Gastrocnemius medialis (tissue), 4 donors: ENCODE results near the gene FAM83G. TPM values are rescaled to one million over a fixed set of nuclear protein-coding genes. Genes with fewer than 3 reads are reported as not detected.

Experiments used
- ATAC-seq, 2 donors: fragments of 150-250 bp; one replicate each; pipeline ENCODE4 v1.9.1; 2016
- DNase-seq, 2 donors: peaks; one replicate each; pipeline ENCODE4 v3.0.0-alpha.2; 2019
- H3K27ac ChIP-seq, 4 donors: fragments of 200-600 bp; sonication (generic); 1 replicate in 1 of 4; 2 replicates in 3 of 4; pipeline ENCODE4 v1.5.1; 2016 to 2018; ENCODE audit warnings: mild to moderate bottlenecking in 2 of 4, moderate library complexity in 1 of 4
- H3K27me3 ChIP-seq, 3 donors: fragments of 200-600 bp; sonication (generic) in 2 of 3; 1 replicate in 1 of 3; 2 replicates in 2 of 3; pipeline versions ENCODE4 v1.5.1 to v1.6.0; 2016 to 2019; ENCODE audit warnings: mild to moderate bottlenecking in 1 of 3, moderate library complexity in 1 of 3
- H3K36me3 ChIP-seq, 2 donors: fragments of 200-600 bp; sonication (generic) in 1 of 2; one replicate each; pipeline ENCODE4 v1.5.1; 2017 to 2018
- H3K4me1 ChIP-seq, 2 donors: fragments of 200-600 bp; sonication (generic) in 1 of 2; one replicate each; pipeline ENCODE4 v1.5.1; 2016 to 2017; ENCODE audit warnings: mild to moderate bottlenecking in 2 of 2
- H3K4me3 ChIP-seq, 4 donors: fragments of 200-600 bp; sonication (generic) in 3 of 4; 1 replicate in 1 of 4; 2 replicates in 3 of 4; pipeline ENCODE4 v1.5.1; 2016 to 2019; ENCODE audit warnings: mild to moderate bottlenecking in 2 of 4
- H3K9me3 ChIP-seq, 3 donors: fragments of 200-600 bp; sonication (generic) in 2 of 3; 1 replicate in 1 of 3; 2 replicates in 2 of 3; pipeline ENCODE4 v1.5.1; 2016 to 2019
- POLR2A ChIP-seq, 2 donors: fragments of 450-650 bp; IDR thresholded peaks; one replicate each; pipeline ENCODE4 v1.6.1; 2017; ENCODE audit warnings: antibody characterized with exemption in 2 of 2, mild to moderate bottlenecking in 2 of 2, moderate library complexity in 2 of 2
- in situ Hi-C, 4 donors: fragments of 200-750 bp; cut with MboI; loops; one replicate each; pipeline versions ENCODE4 v1.15.0 to v1.8.0; 2017; ENCODE audit warnings: low sequenced_read_pairs in 4 of 4
- intact Hi-C: fragments of 100-400 bp; cut with DNase I; formaldehyde crosslinking; loops from one replicate; pipeline ENCODE4 v1.15.1; 2023; ENCODE audit warnings: low total_unique reads
- total RNA-seq, 4 donors: library from RNA; depleted of rRNA; stranded (reverse); fragments of >200 nt; gene quantifications; one replicate each; pipeline versions ENCODE4 v1.1.0 to v1.2.3, GENCODE V29; 2016
- TF ChIP-seq, protein P1 (sequence below), 5 experiments: fragments of 450-650 bp in 3 of 5; fragments of 200-600 bp in 2 of 5; sonication (generic) in 2 of 5; IDR thresholded peaks in 4 of 5; conservative IDR thresholded peaks in 1 of 5; 1 replicate in 4 of 5; 2 replicates in 1 of 5; pipeline ENCODE4 v1.5.1; 2016 to 2019; ENCODE audit warnings: antibody characterized with exemption in 5 of 5, mild to moderate bottlenecking in 3 of 5, moderate library complexity in 3 of 5

Gene FAM83G
- total RNA-seq, 4 donors from 2014 or later: 8.2 to 25.6 (median 16.9) TPM

GRCh38 chr17:19024101-19025078 lies 19.8 kb upstream of the FAM83G start:
- TF ChIP-seq, protein P1, sequence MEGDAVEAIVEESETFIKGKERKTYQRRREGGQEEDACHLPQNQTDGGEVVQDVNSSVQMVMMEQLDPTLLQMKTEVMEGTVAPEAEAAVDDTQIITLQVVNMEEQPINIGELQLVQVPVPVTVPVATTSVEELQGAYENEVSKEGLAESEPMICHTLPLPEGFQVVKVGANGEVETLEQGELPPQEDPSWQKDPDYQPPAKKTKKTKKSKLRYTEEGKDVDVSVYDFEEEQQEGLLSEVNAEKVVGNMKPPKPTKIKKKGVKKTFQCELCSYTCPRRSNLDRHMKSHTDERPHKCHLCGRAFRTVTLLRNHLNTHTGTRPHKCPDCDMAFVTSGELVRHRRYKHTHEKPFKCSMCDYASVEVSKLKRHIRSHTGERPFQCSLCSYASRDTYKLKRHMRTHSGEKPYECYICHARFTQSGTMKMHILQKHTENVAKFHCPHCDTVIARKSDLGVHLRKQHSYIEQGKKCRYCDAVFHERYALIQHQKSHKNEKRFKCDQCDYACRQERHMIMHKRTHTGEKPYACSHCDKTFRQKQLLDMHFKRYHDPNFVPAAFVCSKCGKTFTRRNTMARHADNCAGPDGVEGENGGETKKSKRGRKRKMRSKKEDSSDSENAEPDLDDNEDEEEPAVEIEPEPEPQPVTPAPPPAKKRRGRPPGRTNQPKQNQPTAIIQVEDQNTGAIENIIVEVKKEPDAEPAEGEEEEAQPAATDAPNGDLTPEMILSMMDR (IDR thresholded peaks at IDR 0.05 in 4 of 5, conservative IDR thresholded peaks at IDR 0.05 in 1 of 5): no peak
- no peak for TF ChIP-seq POLR2A (IDR thresholded peaks at IDR 0.05)
- intact Hi-C loops: loop anchor here (5.0 kb wide), 1 partner anchor 57 kb away; no protein-coding TSS in a partner anchor

DNA sequence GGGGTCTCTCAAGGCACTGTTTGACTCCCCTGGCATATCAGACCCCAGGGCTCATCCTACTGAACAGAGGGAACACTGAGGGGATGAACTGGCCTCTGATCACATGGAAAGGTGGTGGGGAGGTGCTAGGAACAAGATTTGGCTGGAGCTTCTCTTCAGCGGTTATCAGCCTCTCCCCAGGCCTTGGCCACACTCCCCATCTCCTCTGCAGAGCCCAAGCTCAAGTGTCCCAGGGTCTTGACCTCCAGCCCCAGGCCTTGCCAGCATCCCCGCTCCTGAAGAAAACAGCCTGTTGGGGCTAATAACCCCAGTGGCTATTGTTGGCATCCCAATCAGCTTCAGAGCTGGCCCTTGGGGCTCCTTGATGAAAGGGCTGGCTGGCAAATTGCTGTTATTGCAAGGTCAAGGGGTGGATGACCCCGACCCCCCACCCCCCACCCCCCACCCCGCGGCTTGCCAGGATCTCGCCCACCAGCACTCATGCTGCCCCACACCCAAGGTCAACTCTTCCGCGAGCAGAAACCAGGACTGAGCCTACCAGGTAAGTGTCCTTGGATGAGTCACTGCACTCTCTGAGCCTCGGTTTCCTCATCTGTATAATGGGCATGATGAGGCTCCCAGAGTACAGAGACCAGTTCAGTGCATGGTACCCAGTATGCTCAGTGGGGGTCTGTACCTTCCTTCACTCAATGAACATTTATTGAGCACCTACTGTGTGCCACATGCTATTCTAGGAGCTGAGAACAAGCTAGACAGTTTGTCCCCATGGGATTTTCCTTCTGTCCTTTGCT lies 18.8 kb upstream of the FAM83G start:
- H3K4me1 ChIP-seq: no peaks in the 10 kb centered on the region
- DNase-seq: no peak
- intact Hi-C loops: loop anchor here (5.0 kb wide), 1 partner anchor 56 kb away; no protein-coding TSS in a partner anchor
- no peak overlapping the region for H3K4me3 ChIP-seq
- ATAC-seq: no peak
- no peaks in the 10 kb centered on the region for H3K27me3 ChIP-seq
- H3K36me3 ChIP-seq: no peaks in the 10 kb centered on the region
- H3K27ac ChIP-seq: no peak overlapping the region
- TF ChIP-seq, protein P1 (IDR thresholded peaks at IDR 0.05 in 4 of 5, conservative IDR thresholded peaks at IDR 0.05 in 1 of 5): no peak
- TF ChIP-seq POLR2A (IDR thresholded peaks at IDR 0.05): no peak
- in situ Hi-C loops: loop anchor here in 1 of 4 donors (25.0 kb wide), 1 partner anchor 211 kb away; no protein-coding TSS in a partner anchor
- no peaks in the 10 kb centered on the region for H3K9me3 ChIP-seq

More at GRCh38 chr17:19024101-19025078, 19.8 kb upstream of the FAM83G start:
- H3K36me3 ChIP-seq: no peaks in the 10 kb centered on the region
- H3K4me1 ChIP-seq: no peaks in the 10 kb centered on the region
- ATAC-seq: no peak
- no peak overlapping the region for H3K27ac ChIP-seq
- in situ Hi-C loops: loop anchor here in 1 of 4 donors (25.0 kb wide), 1 partner anchor 212 kb away; no protein-coding TSS in a partner anchor
- H3K27me3 ChIP-seq: no peaks in the 10 kb centered on the region
- DNase-seq: no peak
- H3K9me3 ChIP-seq: no peaks in the 10 kb centered on the region
- H3K4me3 ChIP-seq: no peak overlapping the region

GRCh38 chr17:19022747-19023146 lies 18.2 kb upstream of the FAM83G start:
- no peaks in the 10 kb centered on the region for H3K36me3 ChIP-seq
- TF ChIP-seq POLR2A (IDR thresholded peaks at IDR 0.05): no peak
- TF ChIP-seq, protein P1 (IDR thresholded peaks at IDR 0.05 in 4 of 5, conservative IDR thresholded peaks at IDR 0.05 in 1 of 5): no peak
- DNase-seq (no peak), ATAC-seq (no peak)
- no peaks in the 10 kb centered on the region for H3K4me1 ChIP-seq
- in situ Hi-C loops (loop anchor here in 1 of 4 donors (25.0 kb wide), 1 partner anchor 210 kb away; no protein-coding TSS in a partner anchor), intact Hi-C loops (loop anchor here (5.0 kb wide), 1 partner anchor 55 kb away; no protein-coding TSS in a partner anchor)
- no peak overlapping the region for H3K27ac ChIP-seq
- H3K27me3 ChIP-seq: no peaks in the 10 kb centered on the region
- no peaks in the 10 kb centered on the region for H3K9me3 ChIP-seq
- H3K4me3 ChIP-seq: no peak overlapping the region

DNA sequence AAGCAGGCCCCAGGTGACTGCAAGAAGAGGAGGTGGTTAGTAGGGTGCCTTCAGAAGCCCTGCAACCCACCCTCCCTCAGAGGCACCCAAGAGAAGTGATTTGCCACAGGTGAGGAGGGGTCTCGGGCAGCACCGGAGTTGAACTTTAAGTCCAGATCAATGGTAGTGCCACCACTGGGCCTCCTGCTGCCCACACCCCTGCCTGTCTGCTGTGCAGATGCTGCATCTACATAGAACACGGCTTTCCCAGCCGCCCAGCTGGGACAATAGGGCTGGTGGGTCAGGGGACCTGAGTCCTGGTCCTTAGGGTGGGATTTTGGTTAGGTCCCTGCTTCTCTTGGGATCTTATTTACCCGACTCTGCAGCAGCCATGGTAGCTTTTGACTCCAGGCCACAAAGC lies 17.6 kb upstream of the FAM83G start:
- intact Hi-C loops: loop anchor here (5.0 kb wide), 1 partner anchor 55 kb away; no protein-coding TSS in a partner anchor
- Histone ChIP-seq H3K36me3 (no peaks in the 10 kb centered on the region), H3K4me1 (no peaks in the 10 kb centered on the region), H3K27ac (no peak overlapping the region), H3K9me3 (no peaks in the 10 kb centered on the region), H3K27me3 (no peaks in the 10 kb centered on the region), H3K4me3 (no peak overlapping the region)
- no peak for TF ChIP-seq POLR2A (IDR thresholded peaks at IDR 0.05)
- TF ChIP-seq, protein P1 (IDR thresholded peaks at IDR 0.05 in 4 of 5, conservative IDR thresholded peaks at IDR 0.05 in 1 of 5): no peak
- no peak for DNase-seq
- in situ Hi-C loops: loop anchor here in 1 of 4 donors (25.0 kb wide), 1 partner anchor 210 kb away; no protein-coding TSS in a partner anchor
- no peak for ATAC-seq
